ENCODE data around the gene PTPN5.

PTPN5 gene

GRCh38 chr11:18773681-18774080 lies 17.9 kb downstream of the PTPN5 start:
- DNase-seq (ENCODE audit: low read depth, low spot score) = no peak

GRCh38 chr11:18773104-18773503 lies 18.5 kb downstream of the PTPN5 start:
- no peak for DNase-seq (ENCODE audit: low read depth, low spot score)

GRCh38 chr11:18772211-18772610 lies 19.4 kb downstream of the PTPN5 start:
- DNase-seq (ENCODE audit: low read depth, low spot score) = no peak

GRCh38 chr11:18771266-18772035 lies 20.1 kb downstream of the PTPN5 start:
- DNase-seq (ENCODE audit: low read depth, low spot score) = no peak

GRCh38 chr11:18770479-18771125 lies 21.0 kb downstream of the PTPN5 start:
- DNase-seq (ENCODE audit: low read depth, low spot score) = no peak

- DNase-seq (ENCODE audit: low read depth, low spot score) = no peak
These were observed 21.7 kb downstream of the PTPN5 start for GRCh38 chr11:18769802-18770456.

GRCh38 chr11:18768978-18769377 lies 22.6 kb downstream of the PTPN5 start:
- DNase-seq (ENCODE audit: low read depth, low spot score) = no peak

GRCh38 chr11:18768472-18768901 lies 23.1 kb downstream of the PTPN5 start:
- DNase-seq (ENCODE audit: low read depth, low spot score) = no peak

- DNase-seq (ENCODE audit: low read depth, low spot score) = no peak
These were observed 25.6 kb downstream of the PTPN5 start for GRCh38 chr11:18766015-18766414.

- DNase-seq (ENCODE audit: low read depth, low spot score) = no peak
These were observed 26.0 kb downstream of the PTPN5 start for GRCh38 chr11:18765554-18765953.

- no peak for DNase-seq (ENCODE audit: low read depth, low spot score)
These were observed 29.9 kb downstream of the PTPN5 start for GRCh38 chr11:18761741-18762140.

- DNase-seq (ENCODE audit: low read depth, low spot score) = no peak
These were observed 30.5 kb downstream of the PTPN5 start for GRCh38 chr11:18761144-18761543.

GRCh38 chr11:18757811-18758210 lies 33.8 kb downstream of the PTPN5 start:
- DNase-seq (ENCODE audit: low read depth, low spot score) = no peak

GRCh38 chr11:18756889-18757288 lies 34.7 kb downstream of the PTPN5 start:
- no peak for DNase-seq (ENCODE audit: low read depth, low spot score)

GRCh38 chr11:18754308-18754707 lies 37.3 kb downstream of the PTPN5 start:
- no peak for DNase-seq (ENCODE audit: low read depth, low spot score)

GRCh38 chr11:18752502-18752901 lies 39.1 kb downstream of the PTPN5 start:
- DNase-seq (ENCODE audit: low read depth, low spot score) = no peak

GRCh38 chr11:18750944-18751343 lies 40.7 kb downstream of the PTPN5 start:
- DNase-seq (ENCODE audit: low read depth, low spot score) = no peak

GRCh38 chr11:18749681-18750319 lies 41.8 kb downstream of the PTPN5 start:
- DNase-seq (ENCODE audit: low read depth, low spot score) = no peak

GRCh38 chr11:18748766-18749365 lies 42.7 kb downstream of the PTPN5 start:
- no peak for DNase-seq (ENCODE audit: low read depth, low spot score)

- DNase-seq (ENCODE audit: low read depth, low spot score) = no peak
These were observed 46.3 kb downstream of the PTPN5 start for GRCh38 chr11:18745251-18745650.

- no peak for DNase-seq (ENCODE audit: low read depth, low spot score)
These were observed 47.6 kb downstream of the PTPN5 start for GRCh38 chr11:18743900-18744514.

Data from activated CD4-positive, CD25-positive, alpha-beta regulatory T cell treated with anti-CD3 and anti-CD28 coated beads, Interleukin-2, amount 50 U/mL, for 16 hours (primary cell).